Astrocyte (in vitro differentiated cells and primary cell): ENCODE measurements around the gene HOXA13. TPM values are rescaled to one million over a fixed set of nuclear protein-coding genes. Genes with fewer than 3 reads are reported as not detected.
A peak's percentile ranks its signal among the peaks of the same experiment; 100 is the strongest.

Experiments used
- DNase-seq: peaks from one replicate; pipeline ENCODE4 v3.0.0-alpha.2; 2010; ENCODE audit warnings: low read depth
- FAIRE-seq: peaks from 2 replicates; lab custom pipeline; 2011; peaks lifted over from hg19 to GRCh38; lab: Jason Lieb, UNC
- H2AFZ ChIP-seq: 2 replicates; pipeline ENCODE4 v1.6.0; 2012; ENCODE audit warnings: low read depth, low read length, inconsistent platforms
- H3K27ac ChIP-seq: 2 replicates; pipeline ENCODE4 v1.5.1; 2011; ENCODE audit warnings: low read depth, low read length, inconsistent platforms
- H3K27me3 ChIP-seq: 2 replicates; pipeline ENCODE4 v1.6.0; 2011; ENCODE audit warnings: low read length, inconsistent platforms; ENCODE audit not compliant: insufficient read depth
- H3K36me3 ChIP-seq: 2 replicates; pipeline ENCODE4 v1.5.1; 2011; ENCODE audit warnings: low read length, inconsistent platforms; ENCODE audit not compliant: insufficient read depth
- H3K4me1 ChIP-seq: 2 replicates; pipeline ENCODE4 v1.5.1; 2011; ENCODE audit warnings: low read length, inconsistent platforms; ENCODE audit not compliant: insufficient read depth
- H3K4me2 ChIP-seq: 2 replicates; pipeline ENCODE4 v1.6.0; 2012; ENCODE audit warnings: low read length, inconsistent platforms
- H3K4me3 ChIP-seq: 2 replicates; pipeline ENCODE4 v1.5.1; 2011; ENCODE audit warnings: low read depth, mild to moderate bottlenecking, low read length, inconsistent platforms; ENCODE audit not compliant: insufficient read depth
- H3K79me2 ChIP-seq: 2 replicates; pipeline ENCODE4 v1.6.0; 2012; ENCODE audit warnings: mild to moderate bottlenecking, low read length, inconsistent platforms; ENCODE audit not compliant: insufficient read depth
- H3K9ac ChIP-seq: 2 replicates; pipeline ENCODE4 v1.6.0; 2012; ENCODE audit warnings: mild to moderate bottlenecking, low read length, inconsistent platforms
- H3K9me3 ChIP-seq: 2 replicates; pipeline ENCODE4 v1.5.1; 2012; ENCODE audit warnings: low read depth, mild to moderate bottlenecking, low read length, inconsistent platforms; ENCODE audit not compliant: insufficient read depth
- H4K20me1 ChIP-seq: 2 replicates; pipeline ENCODE4 v1.6.0; 2012; ENCODE audit warnings: low read length, inconsistent platforms; ENCODE audit not compliant: insufficient read depth
- H3K27ac Mint-ChIP-seq: one replicate; pipeline ENCODE4 v1.8.0; 2021; ENCODE audit warnings: mild to moderate bottlenecking, mixed read lengths; ENCODE audit not compliant: unreplicated experiment
- H3K27me3 Mint-ChIP-seq: one replicate; pipeline ENCODE4 v1.8.0; 2021; ENCODE audit warnings: low read depth, mixed read lengths; ENCODE audit not compliant: unreplicated experiment
- H3K36me3 Mint-ChIP-seq: one replicate; pipeline ENCODE4 v1.8.0; 2021; ENCODE audit warnings: low read depth, mixed read lengths; ENCODE audit not compliant: unreplicated experiment
- H3K4me1 Mint-ChIP-seq: one replicate; pipeline ENCODE4 v1.8.0; 2021; ENCODE audit warnings: low read depth, mixed read lengths; ENCODE audit not compliant: unreplicated experiment
- H3K4me3 Mint-ChIP-seq: one replicate; pipeline ENCODE4 v1.8.0; 2021; ENCODE audit warnings: mild to moderate bottlenecking, moderate library complexity, mixed read lengths; ENCODE audit not compliant: unreplicated experiment
- H3K9me3 Mint-ChIP-seq: one replicate; pipeline ENCODE4 v1.8.0; 2021; ENCODE audit warnings: mild to moderate bottlenecking, mixed read lengths; ENCODE audit not compliant: unreplicated experiment
- CTCF ChIP-seq: IDR thresholded peaks from 2 replicates; pipeline ENCODE4 v1.5.1; 2011; ENCODE audit warnings: low read depth, mild to moderate bottlenecking, inconsistent platforms, low read length, moderate library complexity; ENCODE audit not compliant: insufficient read depth
- EZH2 ChIP-seq: IDR thresholded peaks from 2 replicates; pipeline ENCODE4 v1.6.1; 2012; ENCODE audit warnings: mild to moderate bottlenecking, low read length, inconsistent platforms; ENCODE audit not compliant: insufficient read depth
- total RNA-seq: library from RNA; stranded (reverse); gene quantifications from 2 replicates; pipeline ENCODE4 v1.2.1, GENCODE V29; 2021

The HOXA13 gene
- total RNA-seq, 1 donor from 2014 or later = not detected

- H2AFZ ChIP-seq = no peak within 1 kb of the TSS
- no peak for TF ChIP-seq CTCF
- peak; percentile 55 for TF ChIP-seq EZH2
- FAIRE-seq = no peak
- no peaks in the 10 kb centered on the region for H3K79me2 ChIP-seq
- DNase-seq = no peak
- H4K20me1 ChIP-seq = no peaks in the 10 kb centered on the region
- Mint-ChIP-seq H3K27ac (peak within 1 kb of the TSS; percentile 77), H3K4me3 (no peak within 1 kb of the TSS), H3K27me3 (peaks cover 80% of the 10 kb centered on the region), H3K36me3 (no peaks in the 10 kb centered on the region), H3K9me3 (peaks cover 44% of the 10 kb centered on the region), H3K4me1 (no peaks in the 10 kb centered on the region)
- H3K27me3 ChIP-seq = peaks cover 93% of the 10 kb centered on the region
- no peak within 1 kb of the TSS for H3K27ac ChIP-seq
- no peaks in the 10 kb centered on the region for H3K36me3 ChIP-seq
- H3K9me3 ChIP-seq = peaks cover 16% of the 10 kb centered on the region
- peak within 1 kb of the TSS; percentile 11 for H3K4me2 ChIP-seq
- H3K4me3 ChIP-seq = no peak within 1 kb of the TSS
- H3K9ac ChIP-seq = no peak within 1 kb of the TSS
- H3K4me1 ChIP-seq = peaks cover 3% of the 10 kb centered on the region
Measured at GRCh38 chr7:27156508-27156898, 43.4 kb downstream of the HOXA13 start, which contains the start of gene HOXA7. Gene HOXA7 (minus strand): TSS chr7:27156675. CDS start chr7:27156545, 130 bp downstream.

- FAIRE-seq (no peak), DNase-seq (no peak)
- Histone ChIP-seq H3K4me1 (peaks cover 8% of the 10 kb centered on the region), H3K9ac (no peak overlapping the region), H3K27ac (no peak overlapping the region), H4K20me1 (no peaks in the 10 kb centered on the region), H3K4me3 (no peak overlapping the region), H3K9me3 (peaks cover 16% of the 10 kb centered on the region), H2AFZ (no peak overlapping the region), H3K79me2 (no peaks in the 10 kb centered on the region), H3K4me2 (peak overlapping the region; percentile 11), H3K27me3 (peaks cover 95% of the 10 kb centered on the region), H3K36me3 (no peaks in the 10 kb centered on the region)
- Mint-ChIP-seq H3K27ac (no peak overlapping the region), H3K27me3 (peaks cover 82% of the 10 kb centered on the region), H3K9me3 (peaks cover 49% of the 10 kb centered on the region), H3K4me1 (no peaks in the 10 kb centered on the region), H3K36me3 (no peaks in the 10 kb centered on the region), H3K4me3 (no peak overlapping the region)
- TF ChIP-seq CTCF (no peak), EZH2 (peak; percentile 75)
Measured at GRCh38 chr7:27155816-27156507, 43.9 kb downstream of the HOXA13 start.
